ENCODE results near the gene TMEM171. TPM values are rescaled to one million over a fixed set of nuclear protein-coding genes. Genes with fewer than 3 reads are reported as not detected.

Gene TMEM171
- total and polyA plus RNA-seq, 2 experiments from 2014 or later = 1.9 to 2.9 TPM

DNA sequence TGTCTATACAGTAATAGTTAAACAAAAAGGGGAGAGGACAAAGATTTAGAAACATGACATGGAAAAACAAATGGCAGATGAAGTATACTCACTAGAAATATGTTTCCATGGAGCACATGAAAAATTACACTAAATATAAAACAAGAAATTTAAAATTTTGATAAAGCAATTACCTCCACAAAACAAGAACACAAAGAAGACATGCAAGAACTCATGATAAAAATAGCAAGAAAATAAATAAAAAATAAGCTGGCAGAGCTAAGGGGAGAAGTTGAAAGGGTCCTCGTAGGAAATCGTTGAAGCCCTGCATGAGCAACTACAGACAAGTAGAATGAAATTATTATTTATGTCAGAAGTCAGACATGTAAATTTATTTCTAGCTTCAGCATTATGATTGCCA lies 22.6 kb upstream of the TMEM171 start:
- Mint-ChIP-seq H3K4me3 (no peak overlapping the region), H3K27me3 (ENCODE audit: insufficient read depth, low read depth, poor library complexity) (no peaks in the 10 kb centered on the region), H3K9me3 (peaks cover 16% of the 10 kb centered on the region), H3K27ac (no peak overlapping the region), H3K36me3 (ENCODE audit: low read depth) (no peaks in the 10 kb centered on the region), H3K4me1 (no peaks in the 10 kb centered on the region)
- Histone ChIP-seq H3K36me3 (ENCODE audit: insufficient read depth) (no peaks in the 10 kb centered on the region), H3F3A (replicated peaks; ENCODE audit: low read depth) (no peaks in the 10 kb centered on the region), H4K20me1 (replicated peaks; ENCODE audit: insufficient read depth) (no peaks in the 10 kb centered on the region), H3K9me2 (ENCODE audit: insufficient read depth) (0 out of 2 replicates have a peak, but pooled peaks cover 4% of the 10 kb centered on the region), H3K27me3 (ENCODE audit: insufficient read depth) (no peaks in the 10 kb centered on the region), H3K4me1 (ENCODE audit: insufficient read depth) (no peaks in the 10 kb centered on the region), H3K4me2 (no peak overlapping the region), H3K4me3 (no peak overlapping the region), H3K79me2 (replicated peaks; ENCODE audit: insufficient read depth) (no peaks in the 10 kb centered on the region), H2AFZ (no peak overlapping the region), H3K27ac (ENCODE audit: low read depth) (no peak overlapping the region)
- TF ChIP-seq EZH2 (IDR thresholded peaks at IDR 0.05; ENCODE audit: low read depth, unreplicated experiment) = no peak
- ATAC-seq (no peak), DNase-seq (ENCODE audit: low spot score) (no peak)

GRCh38 chr5:73100109-73100508 lies 20.3 kb upstream of the TMEM171 start:
- no peaks in the 10 kb centered on the region for H3K36me3 Mint-ChIP-seq (ENCODE audit: low read depth)
- no peaks in the 10 kb centered on the region for H3K79me2 ChIP-seq (replicated peaks; ENCODE audit: insufficient read depth)
- no peak overlapping the region for H3K27ac ChIP-seq (ENCODE audit: low read depth)
- H3K27me3 Mint-ChIP-seq (ENCODE audit: insufficient read depth, low read depth, poor library complexity) = no peaks in the 10 kb centered on the region
- ATAC-seq (no peak), DNase-seq (ENCODE audit: low spot score) (no peak)
- H3F3A ChIP-seq (replicated peaks; ENCODE audit: low read depth) = no peaks in the 10 kb centered on the region
- no peaks in the 10 kb centered on the region for H3K4me1 Mint-ChIP-seq
- H3K4me3 Mint-ChIP-seq = no peak overlapping the region
- peaks cover 16% of the 10 kb centered on the region for H3K9me3 Mint-ChIP-seq
- H4K20me1 ChIP-seq (replicated peaks; ENCODE audit: insufficient read depth) = no peaks in the 10 kb centered on the region
- no peaks in the 10 kb centered on the region for H3K36me3 ChIP-seq (ENCODE audit: insufficient read depth)
- H3K4me2 ChIP-seq = no peak overlapping the region
- no peaks in the 10 kb centered on the region for H3K27me3 ChIP-seq (ENCODE audit: insufficient read depth)
- no peak overlapping the region for H3K4me3 ChIP-seq
- H3K4me1 ChIP-seq (ENCODE audit: insufficient read depth) = no peaks in the 10 kb centered on the region
- no peak overlapping the region for H2AFZ ChIP-seq
- H3K27ac Mint-ChIP-seq = no peak overlapping the region
- TF ChIP-seq JUNB (IDR thresholded peaks at IDR 0.05; ENCODE audit: unreplicated experiment) (no peak), NANOG (IDR thresholded peaks at IDR 0.05; ENCODE audit: borderline replicate concordance) (no peak), ZNF114 (CRISPR knock-in tag; IDR thresholded peaks at IDR 0.05) (no peak)
- H3K9me2 ChIP-seq (ENCODE audit: insufficient read depth) = 0 out of 2 replicates have a peak, but pooled peaks cover 4% of the 10 kb centered on the region

DNA sequence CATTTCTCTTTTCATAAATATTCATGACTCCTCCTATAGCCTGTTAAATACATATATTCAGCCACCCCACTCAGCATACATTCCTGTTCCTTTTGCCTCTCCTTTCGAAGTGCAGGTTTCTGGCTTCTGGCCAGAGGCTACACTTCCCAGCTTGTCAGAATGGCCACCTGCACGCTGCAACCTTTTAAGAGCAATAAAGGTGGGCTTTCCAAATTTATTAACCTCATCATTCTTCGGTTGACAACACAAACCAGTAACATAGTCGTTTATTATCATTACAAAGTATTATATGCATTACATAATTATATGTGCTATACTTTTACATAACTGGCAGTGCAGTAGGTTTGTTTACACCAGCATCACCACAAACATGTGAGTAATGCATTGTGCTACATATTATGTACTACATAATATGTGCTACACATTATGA lies 16.5 kb upstream of the TMEM171 start:
- DNase-seq (ENCODE audit: low spot score) (no peak), ATAC-seq (no peak)
- Mint-ChIP-seq H3K9me3 (peaks cover 7% of the 10 kb centered on the region; the same call in 2 of the 3 replicates), H3K27me3 (ENCODE audit: insufficient read depth, low read depth, poor library complexity) (no peaks in the 10 kb centered on the region), H3K36me3 (ENCODE audit: low read depth) (no peaks in the 10 kb centered on the region), H3K27ac (no peak overlapping the region), H3K4me1 (no peaks in the 10 kb centered on the region), H3K4me3 (no peak overlapping the region)
- 0 out of 2 replicates have a peak, but pooled peaks cover 3% of the 10 kb centered on the region for H3K9me2 ChIP-seq (ENCODE audit: insufficient read depth)
- H3K4me2 ChIP-seq = no peak overlapping the region
- no peaks in the 10 kb centered on the region for H4K20me1 ChIP-seq (replicated peaks; ENCODE audit: insufficient read depth)
- no peaks in the 10 kb centered on the region for H3F3A ChIP-seq (replicated peaks; ENCODE audit: low read depth)
- H3K79me2 ChIP-seq (replicated peaks; ENCODE audit: insufficient read depth) = no peaks in the 10 kb centered on the region
- H3K4me3 ChIP-seq = no peak overlapping the region
- H3K4me1 ChIP-seq (ENCODE audit: insufficient read depth) = no peaks in the 10 kb centered on the region
- no peaks in the 10 kb centered on the region for H3K27me3 ChIP-seq (ENCODE audit: insufficient read depth)
- no peak overlapping the region for H2AFZ ChIP-seq
- H3K27ac ChIP-seq (ENCODE audit: low read depth) = no peak overlapping the region
- no peaks in the 10 kb centered on the region for H3K36me3 ChIP-seq (ENCODE audit: insufficient read depth)
- no peak for TF ChIP-seq CREB1 (CRISPR knock-in tag; IDR thresholded peaks at IDR 0.05; ENCODE audit: low read depth)
- no peak for TF ChIP-seq REST (IDR thresholded peaks at IDR 0.05; ENCODE audit: unreplicated experiment)
- TF ChIP-seq NANOG (IDR thresholded peaks at IDR 0.05; ENCODE audit: borderline replicate concordance) = no peak
- TF ChIP-seq JUNB (IDR thresholded peaks at IDR 0.05; ENCODE audit: unreplicated experiment) = no peak
- no peak for TF ChIP-seq EZH2phosphoT487 (IDR thresholded peaks at IDR 0.05; ENCODE audit: unreplicated experiment)
- TF ChIP-seq ZNF114 (CRISPR knock-in tag; IDR thresholded peaks at IDR 0.05) = no peak
